Diencephalon (tissue), 1 donor: Measurements from ENCODE around the gene CFAP65. TPM values are rescaled to one million over a fixed set of nuclear protein-coding genes. Genes with fewer than 3 reads are reported as not detected.

ENCODE experiments used
- small RNA-seq: library from RNA; depleted of rRNA; stranded (forward); fragments of <200 nt; gene quantifications from one replicate; pipeline ENCODE3, GENCODE V24; 2014
- total RNA-seq: library from RNA; depleted of rRNA; stranded (reverse); fragments of >200 nt; gene quantifications from one replicate; pipeline ENCODE4 v1.2.3, GENCODE V29; 2014

CFAP65 gene, protein sequence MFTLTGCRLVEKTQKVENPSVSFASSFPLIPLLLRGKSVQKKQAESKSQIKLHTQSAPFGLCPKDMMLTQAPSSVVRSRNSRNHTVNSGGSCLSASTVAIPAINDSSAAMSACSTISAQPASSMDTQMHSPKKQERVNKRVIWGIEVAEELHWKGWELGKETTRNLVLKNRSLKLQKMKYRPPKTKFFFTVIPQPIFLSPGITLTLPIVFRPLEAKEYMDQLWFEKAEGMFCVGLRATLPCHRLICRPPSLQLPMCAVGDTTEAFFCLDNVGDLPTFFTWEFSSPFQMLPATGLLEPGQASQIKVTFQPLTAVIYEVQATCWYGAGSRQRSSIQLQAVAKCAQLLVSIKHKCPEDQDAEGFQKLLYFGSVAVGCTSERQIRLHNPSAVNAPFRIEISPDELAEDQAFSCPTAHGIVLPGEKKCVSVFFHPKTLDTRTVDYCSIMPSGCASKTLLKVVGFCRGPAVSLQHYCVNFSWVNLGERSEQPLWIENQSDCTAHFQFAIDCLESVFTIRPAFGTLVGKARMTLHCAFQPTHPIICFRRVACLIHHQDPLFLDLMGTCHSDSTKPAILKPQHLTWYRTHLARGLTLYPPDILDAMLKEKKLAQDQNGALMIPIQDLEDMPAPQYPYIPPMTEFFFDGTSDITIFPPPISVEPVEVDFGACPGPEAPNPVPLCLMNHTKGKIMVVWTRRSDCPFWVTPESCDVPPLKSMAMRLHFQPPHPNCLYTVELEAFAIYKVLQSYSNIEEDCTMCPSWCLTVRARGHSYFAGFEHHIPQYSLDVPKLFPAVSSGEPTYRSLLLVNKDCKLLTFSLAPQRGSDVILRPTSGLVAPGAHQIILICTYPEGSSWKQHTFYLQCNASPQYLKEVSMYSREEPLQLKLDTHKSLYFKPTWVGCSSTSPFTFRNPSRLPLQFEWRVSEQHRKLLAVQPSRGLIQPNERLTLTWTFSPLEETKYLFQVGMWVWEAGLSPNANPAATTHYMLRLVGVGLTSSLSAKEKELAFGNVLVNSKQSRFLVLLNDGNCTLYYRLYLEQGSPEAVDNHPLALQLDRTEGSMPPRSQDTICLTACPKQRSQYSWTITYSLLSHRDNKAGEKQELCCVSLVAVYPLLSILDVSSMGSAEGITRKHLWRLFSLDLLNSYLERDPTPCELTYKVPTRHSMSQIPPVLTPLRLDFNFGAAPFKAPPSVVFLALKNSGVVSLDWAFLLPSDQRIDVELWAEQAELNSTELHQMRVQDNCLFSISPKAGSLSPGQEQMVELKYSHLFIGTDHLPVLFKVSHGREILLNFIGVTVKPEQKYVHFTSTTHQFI (N-terminal part only)
- 2.3 TPM for total RNA-seq

DNA sequence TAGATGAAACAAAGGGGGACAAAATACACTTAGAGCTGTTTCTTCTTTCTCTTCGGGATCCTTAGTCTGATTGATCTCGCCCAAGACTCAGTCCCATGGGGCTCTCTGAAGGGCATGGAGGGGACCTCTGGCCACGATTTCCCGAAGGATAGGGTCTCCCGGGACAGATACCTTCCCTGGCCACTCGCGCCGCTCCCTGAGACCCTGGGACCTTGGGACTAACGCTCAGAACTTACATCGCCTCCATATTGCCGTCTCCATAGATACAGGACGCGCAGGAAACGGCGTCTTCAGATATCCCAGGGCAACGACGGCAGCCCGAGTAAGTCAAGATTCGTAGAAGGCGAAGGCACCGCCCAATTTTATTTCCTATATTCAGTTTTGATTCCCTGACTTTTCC, at the start of gene CFAP65:
Gene CFAP65 (minus strand): TSS at position 265 of the 400 bp plus-strand sequence. CDS start 2,468 bp downstream, outside the sequence.

DNA sequence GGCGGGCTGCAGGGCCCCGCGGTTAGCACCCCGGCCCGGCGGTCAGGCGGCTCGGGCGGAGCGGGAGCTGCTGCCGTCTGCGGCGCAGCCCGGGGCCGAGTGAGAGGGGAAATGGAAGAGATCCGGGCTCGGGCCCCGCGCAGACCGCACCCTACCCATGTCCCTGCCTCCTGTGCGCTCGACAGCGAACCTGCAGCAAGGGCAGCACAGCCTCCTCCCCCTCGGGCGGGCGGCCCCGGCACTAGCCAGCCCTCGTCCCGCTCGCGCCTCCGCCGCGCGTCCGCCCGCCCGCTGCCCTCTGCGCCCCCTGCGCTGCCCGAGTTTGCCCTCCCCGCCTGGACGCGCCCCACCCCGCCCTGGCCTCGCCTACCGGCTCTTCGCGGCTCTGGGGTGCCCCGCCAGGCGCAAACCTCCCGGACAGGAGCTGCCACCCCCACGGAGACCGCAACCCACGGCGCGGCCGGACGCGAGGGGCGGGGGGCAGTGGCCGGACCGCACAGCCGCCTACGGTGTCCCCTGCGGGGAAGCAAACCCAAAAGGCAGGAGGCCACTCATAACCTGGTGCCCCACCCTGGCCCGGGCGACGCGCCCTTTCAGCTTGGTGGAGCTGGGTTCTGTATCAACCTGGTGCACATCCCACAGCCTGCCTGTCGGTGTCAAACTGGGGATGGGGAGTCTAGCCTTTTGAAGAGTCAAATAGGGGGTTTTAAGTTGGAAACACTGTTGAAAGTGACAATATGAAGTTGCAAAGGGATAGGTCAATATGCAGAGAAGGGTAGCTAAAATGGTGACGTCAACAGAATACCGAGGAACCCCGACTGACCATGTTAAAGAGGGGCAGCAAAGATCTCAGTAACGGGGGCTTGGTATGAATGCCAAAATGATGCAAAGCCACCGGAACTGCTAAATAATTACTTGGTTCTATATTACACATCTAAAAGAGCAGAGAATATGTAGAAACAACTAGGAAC, 19.8 kb upstream of the CFAP65 start, which contains the start of gene IHH:
Gene IHH (minus strand): TSS at position 101 of the 971 bp plus-strand sequence. CDS start 454 bp downstream, outside the sequence.

DNA sequence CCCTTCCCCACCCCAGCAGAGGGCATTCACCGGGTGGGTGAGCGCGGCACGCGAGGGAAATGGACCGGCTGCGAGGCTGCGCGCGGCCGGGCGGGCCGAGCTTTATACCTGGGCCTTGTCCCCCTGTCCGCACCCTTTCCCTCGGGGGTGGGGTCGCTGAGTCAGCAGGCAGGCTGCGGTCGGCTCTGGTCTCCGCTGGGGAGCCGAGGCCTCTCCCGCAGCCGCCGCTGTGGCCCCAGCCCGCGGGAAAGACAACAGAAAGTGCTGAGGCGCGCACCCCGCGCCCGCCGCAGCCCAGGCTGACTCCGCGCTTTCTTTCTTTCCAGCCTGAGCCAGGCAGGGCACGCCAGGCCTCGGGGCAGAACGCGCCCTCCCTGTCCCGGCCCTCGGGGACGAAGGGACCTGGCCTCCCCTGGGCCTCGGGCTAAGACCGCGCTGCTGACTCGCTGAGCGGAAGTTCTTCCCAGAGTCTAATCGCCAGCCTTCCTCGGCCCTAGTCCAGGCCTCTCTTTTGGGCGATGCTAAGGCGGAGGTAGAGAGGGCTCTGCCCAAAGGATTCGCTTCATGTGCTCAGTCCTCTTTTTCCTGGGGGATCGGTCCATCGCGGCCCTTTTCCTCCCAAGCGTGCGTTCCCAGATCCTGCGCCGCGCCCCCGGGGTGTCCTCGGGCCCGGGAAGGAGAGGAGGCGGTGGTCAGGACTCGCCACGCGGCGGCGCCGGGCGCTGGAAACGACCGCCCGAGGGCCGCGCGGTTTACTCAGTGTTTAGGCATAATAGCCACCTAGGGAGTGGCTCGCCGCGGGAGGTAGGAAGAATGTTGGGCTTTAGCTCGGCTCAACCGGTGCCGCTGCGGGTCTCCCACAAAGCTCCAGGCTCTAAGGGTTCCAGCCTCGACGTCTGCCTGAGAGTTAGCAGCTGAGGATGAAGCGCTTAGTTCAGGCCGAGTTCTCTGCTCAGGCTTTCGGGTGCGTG, 47.7 kb downstream of the CFAP65 start, which contains the start of gene CRYBA2:
Gene CRYBA2 (minus strand): TSS at position 78 of the 971 bp plus-strand sequence. CDS start 246 bp downstream, outside the sequence.

DNA sequence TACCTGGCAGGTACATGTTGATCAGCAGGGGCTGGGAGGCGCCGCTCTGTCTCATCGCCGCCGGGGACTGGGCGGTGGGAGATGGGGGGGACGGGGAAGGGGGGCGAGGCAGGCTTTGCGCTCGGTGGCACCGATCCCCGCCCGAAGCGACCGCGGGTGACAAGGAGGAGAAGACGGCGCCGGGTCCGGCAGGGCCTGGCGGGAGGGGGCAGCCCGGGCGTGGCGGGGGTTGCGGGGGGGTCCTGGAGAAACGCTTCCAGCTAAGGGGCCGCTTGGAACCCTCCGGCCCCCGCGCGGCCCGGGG, 56.3 kb downstream of the CFAP65 start, which contains the start of gene FEV:
Gene FEV (minus strand): TSS at position 164 of the 304 bp plus-strand sequence. CDS start 109 bp downstream, at position 55.

DNA sequence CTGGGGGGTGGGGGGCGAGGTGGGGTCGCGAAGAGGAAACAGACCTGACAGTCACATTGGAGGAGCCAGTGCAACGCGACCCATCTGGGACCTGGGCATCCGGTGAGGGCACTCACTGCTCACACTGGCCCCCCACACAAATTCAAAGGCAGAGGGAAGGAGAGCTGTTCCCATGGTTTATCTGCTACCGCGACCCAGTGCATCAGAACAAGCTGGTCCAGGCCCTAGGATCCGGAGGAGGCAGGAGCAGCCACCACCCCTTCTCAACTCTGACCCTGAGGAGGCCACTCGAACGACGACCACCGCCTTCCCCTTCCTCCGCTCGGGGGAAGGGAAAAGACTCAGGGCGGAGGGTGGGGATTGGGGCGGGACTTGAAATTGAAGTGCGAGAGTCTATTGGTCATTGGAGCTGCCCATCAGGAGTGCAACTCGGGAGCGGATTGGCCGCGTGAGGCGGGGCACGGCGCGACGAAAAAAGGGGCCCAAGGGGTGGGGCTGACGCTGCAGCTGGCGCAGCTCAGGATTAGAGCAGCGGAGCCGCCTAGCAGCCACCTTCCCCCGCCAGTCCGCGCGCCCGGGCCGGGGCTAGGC, 82.1 kb downstream of the CFAP65 start, which contains the start of gene CDK5R2:
Gene CDK5R2 (plus strand): TSS at position 526 of the 591 bp plus-strand sequence. CDS start 155 bp downstream, outside the sequence.

Small RNA genes within 50 kb of the gene (small RNA-seq; reads per million reads assigned to genes)
- gene MIR3131 (not detected), gene MIR375 (153 reads per million, percentile 97 among the genes with 10 or more reads in this experiment)

Other genes starting within 250 kb of the CFAP65 start
- gene PRKAG3, start 209.7 kb downstream of the CFAP65 start, total RNA-seq = not detected
- gene WNT6, start 181.7 kb downstream of the CFAP65 start, total RNA-seq = 0.23 TPM
- 0.46 TPM for gene WNT10A, start 160.7 kb downstream of the CFAP65 start, total RNA-seq
- 13.4 TPM for gene CDK5R2, start 81.8 kb downstream of the CFAP65 start, total RNA-seq
- gene FEV, start 56.3 kb downstream of the CFAP65 start, total RNA-seq = not detected
- gene CRYBA2, start 48.1 kb downstream of the CFAP65 start, total RNA-seq = not detected
- gene IHH, start 19.4 kb upstream of the CFAP65 start, total RNA-seq = 0.69 TPM
- 10.1 TPM for gene NHEJ1, start 119.3 kb upstream of the CFAP65 start, total RNA-seq
- gene SLC23A3, start 128.5 kb upstream of the CFAP65 start, total RNA-seq = 0.23 TPM
- 27.2 TPM for gene CNPPD1, start 135.4 kb upstream of the CFAP65 start, total RNA-seq
- gene RETREG2, start 136.8 kb upstream of the CFAP65 start, total RNA-seq = 85.6 TPM
- gene ZFAND2B, start 165.3 kb upstream of the CFAP65 start, total RNA-seq = 12.5 TPM
- gene ABCB6, start 177.4 kb upstream of the CFAP65 start, total RNA-seq = 30.0 TPM
- gene ATG9A, start 188.1 kb upstream of the CFAP65 start, total RNA-seq = 31.8 TPM
- gene ANKZF1, start 188.3 kb upstream of the CFAP65 start, total RNA-seq = 29.3 TPM
- 10.1 TPM for gene GLB1L, start 203.9 kb upstream of the CFAP65 start, total RNA-seq
- 15.5 TPM for gene STK16, start 204.0 kb upstream of the CFAP65 start, total RNA-seq
- 1.2 TPM for gene TUBA4B, start 211.7 kb upstream of the CFAP65 start, total RNA-seq
- gene TUBA4A, start 212.4 kb upstream of the CFAP65 start, total RNA-seq = 16.4 TPM
- 91.6 TPM for gene DNAJB2, start 237.8 kb upstream of the CFAP65 start, total RNA-seq